Nephron progenitor cell (in vitro differentiated cells): ENCODE data around the gene STARD3NL.

ENCODE experiments used
- DNase-seq: peaks from one replicate; pipeline ENCODE4 v3.0.0; 2021
- H3K27ac Mint-ChIP-seq: 2 replicates; pipeline ENCODE4 v1.8.0; 2021; ENCODE audit warnings: mild to moderate bottlenecking, moderate library complexity, mixed read lengths
- H3K27me3 Mint-ChIP-seq: 2 replicates; pipeline ENCODE4 v1.8.0; 2021; ENCODE audit warnings: mild to moderate bottlenecking, low read depth, mixed read lengths; ENCODE audit not compliant: poor library complexity
- H3K36me3 Mint-ChIP-seq: 2 replicates; pipeline ENCODE4 v1.8.0; 2021; ENCODE audit warnings: low read depth, mixed read lengths
- H3K4me1 Mint-ChIP-seq: 2 replicates; pipeline ENCODE4 v1.8.0; 2021; ENCODE audit warnings: mixed read lengths
- H3K4me3 Mint-ChIP-seq: 2 replicates; pipeline ENCODE4 v1.8.0; 2021; ENCODE audit warnings: mild to moderate bottlenecking, moderate library complexity, mixed read lengths
- H3K9me3 Mint-ChIP-seq: 2 replicates; pipeline ENCODE4 v1.8.0; 2021; ENCODE audit warnings: mild to moderate bottlenecking, moderate library complexity, mixed read lengths
- CTCF ChIP-seq: fragments of 200-600 bp; sonication (generic); IDR thresholded peaks from 2 replicates; pipeline ENCODE4 v1.5.0; 2021; ENCODE audit warnings: antibody characterized with exemption

The STARD3NL gene

DNA sequence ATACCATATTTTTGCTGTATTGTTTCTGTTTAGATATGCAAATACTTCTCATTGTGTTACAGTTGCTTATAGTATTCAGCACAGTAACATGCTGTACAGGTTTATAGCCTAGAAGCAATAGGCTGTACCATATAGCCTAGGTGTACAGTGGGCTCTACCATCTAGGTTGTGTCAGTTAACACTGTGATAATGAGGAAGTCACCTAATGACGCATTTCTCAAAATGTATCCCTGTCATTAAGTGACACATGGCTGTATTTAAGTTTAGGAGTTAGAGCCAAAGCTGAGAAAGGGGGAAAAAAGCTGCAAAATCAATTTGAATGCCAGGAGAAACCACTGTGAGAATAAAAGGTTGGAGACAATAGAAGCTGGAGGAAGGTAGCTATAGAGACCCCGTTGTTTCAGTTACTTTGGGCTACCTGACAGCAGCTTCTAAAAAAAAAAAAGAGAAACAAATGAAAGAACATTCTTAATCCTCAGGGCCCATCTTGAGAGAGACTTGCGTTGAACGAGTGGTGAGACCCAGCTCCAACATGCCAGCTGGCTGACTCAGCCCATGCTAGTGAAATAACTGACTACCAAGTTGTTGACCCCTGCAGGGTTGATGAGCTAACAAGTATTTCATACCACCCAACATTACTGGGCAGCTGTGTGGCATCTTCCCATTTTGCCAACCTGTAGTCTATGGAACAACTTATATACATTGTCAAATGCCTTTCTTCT is 8.7 kb downstream of the STARD3NL start:
- no peak overlapping the region for H3K4me3 Mint-ChIP-seq
- no peak for TF ChIP-seq CTCF
- H3K27ac Mint-ChIP-seq: no peak overlapping the region
- no peak for DNase-seq
- peaks cover 34% of the 10 kb centered on the region for H3K4me1 Mint-ChIP-seq
- H3K36me3 Mint-ChIP-seq: peaks cover 46% of the 10 kb centered on the region
- H3K9me3 Mint-ChIP-seq: peaks cover 20% of the 10 kb centered on the region
- peaks cover 5% of the 10 kb centered on the region for H3K27me3 Mint-ChIP-seq

DNA sequence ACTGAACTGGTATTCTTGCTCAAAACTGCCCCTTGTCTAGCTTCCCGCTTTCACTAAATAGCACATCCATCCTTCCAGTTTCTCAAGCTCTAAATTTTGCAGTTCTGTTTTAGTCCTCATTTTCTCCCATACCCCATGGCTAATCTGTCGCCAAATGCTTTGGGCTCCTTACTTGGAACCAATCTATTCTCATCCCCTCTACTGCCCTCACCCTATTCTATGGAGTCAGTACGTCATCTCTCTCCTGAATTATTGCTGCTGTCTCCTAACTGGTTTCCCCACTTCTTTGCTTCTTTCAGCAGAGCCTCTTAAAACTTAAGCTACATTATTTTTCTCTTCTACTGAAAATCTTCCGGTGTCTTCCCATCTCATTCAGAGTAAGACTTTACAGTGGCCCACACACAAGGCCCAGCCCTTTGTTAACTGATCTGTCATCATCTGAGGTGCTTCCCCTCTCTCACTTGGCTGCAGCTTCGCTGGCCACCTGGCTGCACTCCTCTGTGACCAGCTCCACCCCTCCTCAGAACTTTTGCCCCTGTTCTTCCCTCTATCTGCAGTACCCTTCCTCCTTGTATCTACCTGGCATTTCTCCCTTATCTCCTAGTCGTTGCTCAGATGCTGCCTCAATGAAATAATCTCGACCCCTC is 9.9 kb downstream of the STARD3NL start:
- H3K27me3 Mint-ChIP-seq: peaks cover 5% of the 10 kb centered on the region
- peaks cover 30% of the 10 kb centered on the region for H3K4me1 Mint-ChIP-seq
- H3K27ac Mint-ChIP-seq: peak overlapping the region; percentile 78
- DNase-seq: no peak
- peaks cover 32% of the 10 kb centered on the region for H3K9me3 Mint-ChIP-seq
- peak overlapping the region; percentile 1 for H3K4me3 Mint-ChIP-seq
- TF ChIP-seq CTCF: no peak
- peaks cover 56% of the 10 kb centered on the region for H3K36me3 Mint-ChIP-seq

DNA sequence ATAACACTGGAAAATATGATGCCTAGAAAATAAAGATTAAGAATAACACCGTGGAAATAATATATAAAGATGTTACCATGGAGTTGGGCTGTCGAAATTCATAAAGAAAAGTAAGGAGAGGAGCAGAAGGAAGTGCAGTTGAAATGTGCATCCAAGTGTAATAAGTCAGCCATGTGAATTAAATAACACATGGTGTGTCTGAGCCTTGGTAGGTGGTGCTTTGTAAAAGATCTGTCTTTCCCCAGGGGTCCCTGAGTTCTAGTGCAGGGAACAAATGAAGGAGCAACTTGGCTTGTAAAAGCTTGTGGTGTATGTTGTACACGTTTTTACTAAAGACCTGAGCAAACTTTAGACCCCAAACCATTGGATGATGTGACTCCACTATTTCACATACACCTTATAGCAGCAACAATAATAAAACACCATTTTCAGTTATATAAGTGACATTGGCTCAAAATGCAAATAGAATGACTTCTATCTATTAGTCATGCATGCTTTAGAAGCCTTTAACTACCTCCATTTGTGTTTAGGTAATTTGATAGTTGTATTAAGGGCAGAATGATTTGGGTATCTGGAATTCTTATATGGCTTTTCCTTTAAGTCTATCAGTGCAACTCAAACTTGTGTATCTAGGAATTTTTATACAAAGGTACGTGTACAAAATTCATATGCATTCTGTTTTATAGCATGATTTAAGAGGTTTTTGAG is 11.3 kb downstream of the STARD3NL start:
- Mint-ChIP-seq H3K27ac (peak overlapping the region; percentile 21), H3K4me3 (no peak overlapping the region), H3K4me1 (peaks cover 30% of the 10 kb centered on the region), H3K9me3 (peaks cover 35% of the 10 kb centered on the region), H3K27me3 (no peaks in the 10 kb centered on the region), H3K36me3 (peaks cover 50% of the 10 kb centered on the region)
- no peak for TF ChIP-seq CTCF
- DNase-seq: no peak

GRCh38 chr7:38190011-38190410 is 12.0 kb downstream of the STARD3NL start:
- Mint-ChIP-seq H3K27me3 (no peaks in the 10 kb centered on the region), H3K4me3 (no peak overlapping the region), H3K36me3 (peaks cover 46% of the 10 kb centered on the region), H3K27ac (no peak overlapping the region), H3K9me3 (peaks cover 35% of the 10 kb centered on the region), H3K4me1 (peaks cover 30% of the 10 kb centered on the region)
- DNase-seq: no peak
- TF ChIP-seq CTCF: no peak

GRCh38 chr7:38191791-38192190 is 13.7 kb downstream of the STARD3NL start:
- no peak for DNase-seq
- peaks cover 34% of the 10 kb centered on the region for H3K4me1 Mint-ChIP-seq
- no peak overlapping the region for H3K27ac Mint-ChIP-seq
- H3K9me3 Mint-ChIP-seq: peaks cover 35% of the 10 kb centered on the region
- no peaks in the 10 kb centered on the region for H3K27me3 Mint-ChIP-seq
- peaks cover 40% of the 10 kb centered on the region for H3K36me3 Mint-ChIP-seq
- H3K4me3 Mint-ChIP-seq: no peak overlapping the region
- no peak for TF ChIP-seq CTCF
